Osteoblast (primary cell): ENCODE measurements around the gene FBXO24. TPM values are rescaled to one million over a fixed set of nuclear protein-coding genes. Genes with fewer than 3 reads are reported as not detected.

ENCODE experiments used
- DNase-seq: peaks from one replicate; pipeline ENCODE4 v3.0.0; 2011; ENCODE audit warnings: low spot score, mixed read lengths; ENCODE audit not compliant: insufficient read length; ENCODE audit errors: missing footprints
- H2AFZ ChIP-seq: 2 replicates; pipeline ENCODE4 v1.6.0; 2011; ENCODE audit warnings: mild to moderate bottlenecking, low read length
- H3K27ac ChIP-seq: 2 replicates; pipeline ENCODE4 v1.5.1; 2011; ENCODE audit warnings: mild to moderate bottlenecking, low read depth, low read length, moderate library complexity
- H3K27me3 ChIP-seq: 2 replicates; pipeline ENCODE4 v1.6.0; 2012; ENCODE audit warnings: mild to moderate bottlenecking, control low read depth, inconsistent platforms, low read length, moderate library complexity; ENCODE audit not compliant: insufficient read depth
- H3K36me3 ChIP-seq: 2 replicates; pipeline ENCODE4 v1.5.1; 2011; ENCODE audit warnings: mild to moderate bottlenecking, low read length, control low read depth, moderate library complexity; ENCODE audit not compliant: insufficient read depth
- H3K4me1 ChIP-seq: 2 replicates; pipeline ENCODE4 v1.5.1; 2011; ENCODE audit warnings: mild to moderate bottlenecking, low read length, control low read depth, moderate library complexity; ENCODE audit not compliant: insufficient read depth
- H3K4me2 ChIP-seq: 2 replicates; pipeline ENCODE4 v1.6.0; 2011; ENCODE audit warnings: mild to moderate bottlenecking, low read length; ENCODE audit not compliant: insufficient read depth
- H3K4me3 ChIP-seq: fragments of 200-600 bp; sonication (generic); 3 replicates; pipeline ENCODE4 v1.5.1; 2012; ENCODE audit warnings: mild to moderate bottlenecking, low read length, inconsistent platforms; ENCODE audit not compliant: insufficient read depth
- H3K79me2 ChIP-seq: 2 replicates; pipeline ENCODE4 v1.6.0; 2012; ENCODE audit warnings: mild to moderate bottlenecking, low read length, control low read depth, inconsistent platforms; ENCODE audit not compliant: insufficient read depth
- H3K9me3 ChIP-seq: 2 replicates; pipeline ENCODE4 v1.5.1; 2011; ENCODE audit warnings: low read depth, low read length, control low read depth
- H4K20me1 ChIP-seq: 2 replicates; pipeline ENCODE4 v1.6.0; 2012; ENCODE audit warnings: mild to moderate bottlenecking, low read length, control low read depth; ENCODE audit not compliant: insufficient read depth
- CTCF ChIP-seq: IDR thresholded peaks from 2 replicates; pipeline ENCODE4 v1.5.1; 2011; ENCODE audit warnings: mild to moderate bottlenecking, low read depth, low read length, moderate library complexity; ENCODE audit errors: extremely low read depth
- total RNA-seq: library from RNA; depleted of rRNA; stranded (reverse); fragments of >200 nt; gene quantifications from 2 replicates; pipeline ENCODE4 v1.2.3, GENCODE V29; 2012

FBXO24 gene
- total RNA-seq, 1 donor = 0.36 TPM

- H3K79me2 ChIP-seq = no peaks in the 10 kb centered on the region
- no peaks in the 10 kb centered on the region for H4K20me1 ChIP-seq
- H3K36me3 ChIP-seq = no peaks in the 10 kb centered on the region
- H3K4me2 ChIP-seq = no peak overlapping the region
- H3K4me3 ChIP-seq = no peak overlapping the region
- H2AFZ ChIP-seq = no peak overlapping the region
- TF ChIP-seq CTCF = no peak
- peak; percentile 35 for DNase-seq
- H3K27ac ChIP-seq = no peak overlapping the region
- H3K9me3 ChIP-seq = no peaks in the 10 kb centered on the region
- peaks cover 8% of the 10 kb centered on the region for H3K4me1 ChIP-seq
- H3K27me3 ChIP-seq = no peaks in the 10 kb centered on the region
These were observed 5.5 kb downstream of the FBXO24 start for GRCh38 chr7:100591596-100591995.

- Histone ChIP-seq H3K9me3 (no peaks in the 10 kb centered on the region), H4K20me1 (no peaks in the 10 kb centered on the region), H3K4me1 (peaks cover 10% of the 10 kb centered on the region), H3K27me3 (no peaks in the 10 kb centered on the region), H2AFZ (no peak overlapping the region), H3K4me3 (no peak overlapping the region), H3K36me3 (no peaks in the 10 kb centered on the region), H3K79me2 (no peaks in the 10 kb centered on the region), H3K27ac (no peak overlapping the region), H3K4me2 (no peak overlapping the region)
- no peak for TF ChIP-seq CTCF
- peak; percentile 31 for DNase-seq
These were observed 9.1 kb downstream of the FBXO24 start for GRCh38 chr7:100595188-100595587.

GRCh38 chr7:100598425-100598824 is 12.3 kb downstream of the FBXO24 start:
- TF ChIP-seq CTCF = no peak
- Histone ChIP-seq H3K9me3 (no peaks in the 10 kb centered on the region), H3K27me3 (no peaks in the 10 kb centered on the region), H3K79me2 (peaks cover 11% of the 10 kb centered on the region), H2AFZ (peak overlapping the region; percentile 84), H3K4me1 (peaks cover 27% of the 10 kb centered on the region), H3K4me3 (no peak overlapping the region), H3K27ac (no peak overlapping the region), H3K4me2 (no peak overlapping the region), H3K36me3 (no peaks in the 10 kb centered on the region), H4K20me1 (no peaks in the 10 kb centered on the region)
- peak; percentile 90 for DNase-seq

GRCh38 chr7:100599911-100600729 is 14.0 kb downstream of the FBXO24 start:
- no peak overlapping the region for H3K4me3 ChIP-seq
- H3K27ac ChIP-seq = no peak overlapping the region
- TF ChIP-seq CTCF = peak; percentile 7
- peaks cover 2% of the 10 kb centered on the region for H3K36me3 ChIP-seq
- no peaks in the 10 kb centered on the region for H3K9me3 ChIP-seq
- H3K4me1 ChIP-seq = peaks cover 32% of the 10 kb centered on the region
- H3K27me3 ChIP-seq = no peaks in the 10 kb centered on the region
- H3K4me2 ChIP-seq = no peak overlapping the region
- peaks cover 11% of the 10 kb centered on the region for H3K79me2 ChIP-seq
- H4K20me1 ChIP-seq = no peaks in the 10 kb centered on the region
- H2AFZ ChIP-seq = no peak overlapping the region
- peak; percentile 82 for DNase-seq
